ENCODE data around the gene MECR. TPM values are rescaled to one million over a fixed set of nuclear protein-coding genes. Genes with fewer than 3 reads are reported as not detected.

Gene MECR
- polyA plus RNA-seq: 10 to 100 TPM; 11.8 to 19.6 TPM

- Histone ChIP-seq H3K27me3 (ENCODE audit: control insufficient read depth in 1 of 2, insufficient read depth in 2 of 2, low read length in 2 of 2) (no peaks in the 10 kb centered on the region), H3K36me3 (ENCODE audit: control insufficient read depth in 2 of 2, insufficient read depth in 2 of 2, low read length in 1 of 2) (no peaks in the 10 kb centered on the region), H3K27ac (ENCODE audit: low read depth in 2 of 2, low read length in 1 of 2) (peak within 1 kb of the TSS; percentile 74 to 83), H3K4me3 (ENCODE audit: low read depth in 1 of 2, low read length in 2 of 2) (peak within 1 kb of the TSS; percentile 72 to 83), H3K4me1 (ENCODE audit: control insufficient read depth in 2 of 2, insufficient read depth in 2 of 2, low read length in 1 of 2) (peaks cover 0 to 2% of the 10 kb centered on the region in 2 donors), H3K9me3 (ENCODE audit: control insufficient read depth in 2 of 2, insufficient read depth in 1 of 2, low read depth in 1 of 2, low read length in 1 of 2) (no peaks in the 10 kb centered on the region)
- 2 to 3% methylated on average over 48 to 52 of the region's 52 CpGs for WGBS, 2 donors
Observed at GRCh38 chr1:29230553-29231378, at the start of gene MECR. Gene MECR, minus strand, starts transcription at chr1:29230934. Its CDS starts 28 bp downstream, at chr1:29230906.

GRCh38 chr1:29279951-29280391 lies 49.2 kb upstream of the MECR start:
- no peaks in the 10 kb centered on the region for H3K9me3 ChIP-seq (ENCODE audit: control insufficient read depth in 2 of 2, insufficient read depth in 1 of 2, low read depth in 1 of 2, low read length in 1 of 2)

GRCh38 chr1:29279406-29279805 lies 48.7 kb upstream of the MECR start:
- H3K27me3 ChIP-seq (ENCODE audit: control insufficient read depth in 1 of 2, insufficient read depth in 2 of 2, low read length in 2 of 2): no peaks in the 10 kb centered on the region
- H3K36me3 ChIP-seq (ENCODE audit: control insufficient read depth in 2 of 2, insufficient read depth in 2 of 2, low read length in 1 of 2): peaks cover 0 to 2% of the 10 kb centered on the region in 2 donors
- H3K4me1 ChIP-seq (ENCODE audit: control insufficient read depth in 2 of 2, insufficient read depth in 2 of 2, low read length in 1 of 2): peaks cover 0 to 2% of the 10 kb centered on the region in 2 donors
- no peak overlapping the region for H3K4me3 ChIP-seq (ENCODE audit: low read depth in 1 of 2, low read length in 2 of 2)
- WGBS, 2 donors: 95% methylated on average over 13 of the region's 13 CpGs
- H3K27ac ChIP-seq (ENCODE audit: low read depth in 2 of 2, low read length in 1 of 2): no peak overlapping the region
- H3K9me3 ChIP-seq (ENCODE audit: control insufficient read depth in 2 of 2, insufficient read depth in 1 of 2, low read depth in 1 of 2, low read length in 1 of 2): no peaks in the 10 kb centered on the region

More at GRCh38 chr1:29279951-29280391, 49.2 kb upstream of the MECR start:
- H3K36me3 ChIP-seq (ENCODE audit: control insufficient read depth in 2 of 2, insufficient read depth in 2 of 2, low read length in 1 of 2): peaks cover 0 to 2% of the 10 kb centered on the region in 2 donors
- no peak overlapping the region for H3K27ac ChIP-seq (ENCODE audit: low read depth in 2 of 2, low read length in 1 of 2)
- peaks cover 0 to 2% of the 10 kb centered on the region in 2 donors for H3K4me1 ChIP-seq (ENCODE audit: control insufficient read depth in 2 of 2, insufficient read depth in 2 of 2, low read length in 1 of 2)
- no peak overlapping the region for H3K4me3 ChIP-seq (ENCODE audit: low read depth in 1 of 2, low read length in 2 of 2)
- no peaks in the 10 kb centered on the region for H3K27me3 ChIP-seq (ENCODE audit: control insufficient read depth in 1 of 2, insufficient read depth in 2 of 2, low read length in 2 of 2)
- WGBS, 2 donors: 94% methylated on average over 11 of the region's 11 CpGs

- H3K36me3 ChIP-seq (ENCODE audit: control insufficient read depth in 2 of 2, insufficient read depth in 2 of 2, low read length in 1 of 2): peaks cover 0 to 2% of the 10 kb centered on the region in 2 donors
- H3K4me3 ChIP-seq (ENCODE audit: low read depth in 1 of 2, low read length in 2 of 2): no peak overlapping the region
- H3K27me3 ChIP-seq (ENCODE audit: control insufficient read depth in 1 of 2, insufficient read depth in 2 of 2, low read length in 2 of 2): no peaks in the 10 kb centered on the region
- H3K9me3 ChIP-seq (ENCODE audit: control insufficient read depth in 2 of 2, insufficient read depth in 1 of 2, low read depth in 1 of 2, low read length in 1 of 2): no peaks in the 10 kb centered on the region
- H3K4me1 ChIP-seq (ENCODE audit: control insufficient read depth in 2 of 2, insufficient read depth in 2 of 2, low read length in 1 of 2): peaks cover 0 to 2% of the 10 kb centered on the region in 2 donors
- no peak overlapping the region for H3K27ac ChIP-seq (ENCODE audit: low read depth in 2 of 2, low read length in 1 of 2)
- 55 to 69% methylated on average over 3 of the region's 3 CpGs for WGBS, 2 donors
Observed at GRCh38 chr1:29278124-29278523, 47.4 kb upstream of the MECR start.

- 89 to 94% methylated on average over 14 of the region's 14 CpGs for WGBS, 2 donors
Observed at GRCh38 chr1:29275435-29275834, 44.7 kb upstream of the MECR start.

GRCh38 chr1:29272147-29272907 lies 41.6 kb upstream of the MECR start:
- Histone ChIP-seq H3K9me3 (ENCODE audit: control insufficient read depth in 2 of 2, insufficient read depth in 1 of 2, low read depth in 1 of 2, low read length in 1 of 2) (no peaks in the 10 kb centered on the region), H3K36me3 (ENCODE audit: control insufficient read depth in 2 of 2, insufficient read depth in 2 of 2, low read length in 1 of 2) (peaks cover 0 to 2% of the 10 kb centered on the region in 2 donors), H3K27ac (ENCODE audit: low read depth in 2 of 2, low read length in 1 of 2) (no peak overlapping the region), H3K4me3 (ENCODE audit: low read depth in 1 of 2, low read length in 2 of 2) (no peak overlapping the region), H3K27me3 (ENCODE audit: control insufficient read depth in 1 of 2, insufficient read depth in 2 of 2, low read length in 2 of 2) (no peaks in the 10 kb centered on the region), H3K4me1 (ENCODE audit: control insufficient read depth in 2 of 2, insufficient read depth in 2 of 2, low read length in 1 of 2) (peaks cover 0 to 5% of the 10 kb centered on the region in 2 donors)
- 75 to 76% methylated on average over 6 of the region's 6 CpGs for WGBS, 2 donors

More at GRCh38 chr1:29275435-29275834, 44.7 kb upstream of the MECR start:
- H3K4me3 ChIP-seq (ENCODE audit: low read depth in 1 of 2, low read length in 2 of 2): no peak overlapping the region
- peaks cover 0 to 2% of the 10 kb centered on the region in 2 donors for H3K36me3 ChIP-seq (ENCODE audit: control insufficient read depth in 2 of 2, insufficient read depth in 2 of 2, low read length in 1 of 2)
- H3K9me3 ChIP-seq (ENCODE audit: control insufficient read depth in 2 of 2, insufficient read depth in 1 of 2, low read depth in 1 of 2, low read length in 1 of 2): no peaks in the 10 kb centered on the region
- H3K4me1 ChIP-seq (ENCODE audit: control insufficient read depth in 2 of 2, insufficient read depth in 2 of 2, low read length in 1 of 2): peaks cover 0 to 5% of the 10 kb centered on the region in 2 donors
- H3K27ac ChIP-seq (ENCODE audit: low read depth in 2 of 2, low read length in 1 of 2): no peak overlapping the region
- no peaks in the 10 kb centered on the region for H3K27me3 ChIP-seq (ENCODE audit: control insufficient read depth in 1 of 2, insufficient read depth in 2 of 2, low read length in 2 of 2)

GRCh38 chr1:29271724-29272123 lies 41.0 kb upstream of the MECR start:
- peaks cover 0 to 2% of the 10 kb centered on the region in 2 donors for H3K36me3 ChIP-seq (ENCODE audit: control insufficient read depth in 2 of 2, insufficient read depth in 2 of 2, low read length in 1 of 2)
- no peak overlapping the region for H3K4me3 ChIP-seq (ENCODE audit: low read depth in 1 of 2, low read length in 2 of 2)
- H3K27ac ChIP-seq (ENCODE audit: low read depth in 2 of 2, low read length in 1 of 2): no peak overlapping the region
- 9 to 21% methylated on average over 7 of the region's 7 CpGs for WGBS, 2 donors
- H3K9me3 ChIP-seq (ENCODE audit: control insufficient read depth in 2 of 2, insufficient read depth in 1 of 2, low read depth in 1 of 2, low read length in 1 of 2): no peaks in the 10 kb centered on the region
- no peaks in the 10 kb centered on the region for H3K27me3 ChIP-seq (ENCODE audit: control insufficient read depth in 1 of 2, insufficient read depth in 2 of 2, low read length in 2 of 2)
- H3K4me1 ChIP-seq (ENCODE audit: control insufficient read depth in 2 of 2, insufficient read depth in 2 of 2, low read length in 1 of 2): peaks cover 0 to 5% of the 10 kb centered on the region in 2 donors

GRCh38 chr1:29270929-29271521 lies 40.3 kb upstream of the MECR start:
- H3K4me3 ChIP-seq (ENCODE audit: low read depth in 1 of 2, low read length in 2 of 2): no peak overlapping the region
- no peaks in the 10 kb centered on the region for H3K9me3 ChIP-seq (ENCODE audit: control insufficient read depth in 2 of 2, insufficient read depth in 1 of 2, low read depth in 1 of 2, low read length in 1 of 2)
- H3K4me1 ChIP-seq (ENCODE audit: control insufficient read depth in 2 of 2, insufficient read depth in 2 of 2, low read length in 1 of 2): peaks cover 0 to 5% of the 10 kb centered on the region in 2 donors
- H3K27ac ChIP-seq (ENCODE audit: low read depth in 2 of 2, low read length in 1 of 2): no peak overlapping the region
- WGBS, 2 donors: 51 to 56% methylated on average over 3 of the region's 3 CpGs
- H3K27me3 ChIP-seq (ENCODE audit: control insufficient read depth in 1 of 2, insufficient read depth in 2 of 2, low read length in 2 of 2): no peaks in the 10 kb centered on the region
- peaks cover 0 to 2% of the 10 kb centered on the region in 2 donors for H3K36me3 ChIP-seq (ENCODE audit: control insufficient read depth in 2 of 2, insufficient read depth in 2 of 2, low read length in 1 of 2)

GRCh38 chr1:29269382-29269781 lies 38.6 kb upstream of the MECR start:
- Histone ChIP-seq H3K27ac (ENCODE audit: low read depth in 2 of 2, low read length in 1 of 2) (no peak overlapping the region), H3K27me3 (ENCODE audit: control insufficient read depth in 1 of 2, insufficient read depth in 2 of 2, low read length in 2 of 2) (no peaks in the 10 kb centered on the region), H3K4me1 (ENCODE audit: control insufficient read depth in 2 of 2, insufficient read depth in 2 of 2, low read length in 1 of 2) (peaks cover 0 to 5% of the 10 kb centered on the region in 2 donors), H3K9me3 (ENCODE audit: control insufficient read depth in 2 of 2, insufficient read depth in 1 of 2, low read depth in 1 of 2, low read length in 1 of 2) (no peaks in the 10 kb centered on the region), H3K36me3 (ENCODE audit: control insufficient read depth in 2 of 2, insufficient read depth in 2 of 2, low read length in 1 of 2) (no peaks in the 10 kb centered on the region), H3K4me3 (ENCODE audit: low read depth in 1 of 2, low read length in 2 of 2) (no peak overlapping the region)
- WGBS, 2 donors: 66 to 69% methylated on average over 8 of the region's 8 CpGs
